ENCODE data around the gene GRIP1.

The GRIP1 gene

GRCh38 chr12:66717036-66717673 lies 38.3 kb upstream of the GRIP1 start:
- no peak for TF ChIP-seq CTCF (IDR thresholded peaks at IDR 0.05; ENCODE audit: insufficient read depth, low read depth, low read length, missing control alignments)
- H3K4me3 ChIP-seq (ENCODE audit: low read depth, low read length), result no peak overlapping the region
- no peak for DNase-seq (ENCODE audit: low read depth)

- no peak for DNase-seq (ENCODE audit: low read depth)
- no peak overlapping the region for H3K4me3 ChIP-seq (ENCODE audit: low read depth, low read length)
- no peak for TF ChIP-seq CTCF (IDR thresholded peaks at IDR 0.05; ENCODE audit: insufficient read depth, low read depth, low read length, missing control alignments)
Observed at GRCh38 chr12:66716522-66716921, 37.6 kb upstream of the GRIP1 start.

GRCh38 chr12:66714709-66715108 lies 35.8 kb upstream of the GRIP1 start:
- DNase-seq (ENCODE audit: low read depth), result no peak
- no peak overlapping the region for H3K4me3 ChIP-seq (ENCODE audit: low read depth, low read length)
- TF ChIP-seq CTCF (IDR thresholded peaks at IDR 0.05; ENCODE audit: insufficient read depth, low read depth, low read length, missing control alignments), result no peak

- H3K4me3 ChIP-seq (ENCODE audit: low read depth, low read length), result peak overlapping the region; percentile 37
- TF ChIP-seq CTCF (IDR thresholded peaks at IDR 0.05; ENCODE audit: insufficient read depth, low read depth, low read length, missing control alignments), result no peak
- peak; percentile 25 for DNase-seq (ENCODE audit: low read depth)
Observed at GRCh38 chr12:66713984-66714383, 35.1 kb upstream of the GRIP1 start.

GRCh38 chr12:66709893-66710292 lies 31.0 kb upstream of the GRIP1 start:
- no peak overlapping the region for H3K4me3 ChIP-seq (ENCODE audit: low read depth, low read length)
- no peak for DNase-seq (ENCODE audit: low read depth)
- TF ChIP-seq CTCF (IDR thresholded peaks at IDR 0.05; ENCODE audit: insufficient read depth, low read depth, low read length, missing control alignments), result no peak

- DNase-seq (ENCODE audit: low read depth), result no peak
- TF ChIP-seq CTCF (IDR thresholded peaks at IDR 0.05; ENCODE audit: insufficient read depth, low read depth, low read length, missing control alignments), result no peak
Observed at GRCh38 chr12:66709457-66709773, 30.5 kb upstream of the GRIP1 start.

More at GRCh38 chr12:66709457-66709773, 30.5 kb upstream of the GRIP1 start:
- H3K4me3 ChIP-seq (ENCODE audit: low read depth, low read length), result no peak overlapping the region
